ENCODE measurements around the gene TGIF1.

- no peak for TF ChIP-seq POLR2A (IDR thresholded peaks at IDR 0.05)
- TF ChIP-seq CTCF (IDR thresholded peaks at IDR 0.05 in 4 of 5, conservative IDR thresholded peaks at IDR 0.05 in 1 of 5): no peak
Observed at GRCh38 chr18:3504637-3505036, 54.7 kb downstream of the TGIF1 start.

Data from gastrocnemius medialis (tissue), 4 donors.